Upper lobe of right lung (tissue), 1 donor: ENCODE data around the gene SLC7A6. TPM values are rescaled to one million over a fixed set of nuclear protein-coding genes. Genes with fewer than 3 reads are reported as not detected.
A peak's percentile ranks its signal among the peaks of the same experiment; 100 is the strongest.

Source experiments
- ATAC-seq: fragments of 200-7000 bp; cut with Tn5 transposase; one replicate; pipeline ENCODE4 v1.9.1; 2020; ENCODE audit warnings: mild to moderate bottlenecking, moderate library complexity
- DNase-seq: peaks from one replicate; pipeline ENCODE4 v3.0.0-alpha.2; 2020
- H3K27ac ChIP-seq: fragments of 200-600 bp; one replicate; pipeline ENCODE4 v1.8.0; 2022
- H3K27me3 ChIP-seq: fragments of 200-600 bp; one replicate; pipeline ENCODE4 v1.8.0; 2022; ENCODE audit warnings: mild to moderate bottlenecking
- H3K36me3 ChIP-seq: fragments of 200-600 bp; one replicate; pipeline ENCODE4 v1.8.0; 2022
- H3K4me1 ChIP-seq: fragments of 200-600 bp; one replicate; pipeline ENCODE4 v1.8.0; 2022
- H3K4me3 ChIP-seq: fragments of 200-600 bp; one replicate; pipeline ENCODE4 v1.8.0; 2022; ENCODE audit warnings: mild to moderate bottlenecking
- H3K9me3 ChIP-seq: fragments of 200-600 bp; one replicate; pipeline ENCODE4 v1.8.0; 2022
- intact Hi-C: fragments of 100-400 bp; cut with DNase I; formaldehyde crosslinking; loops from one replicate; pipeline ENCODE4 v1.11.0; 2022
- total RNA-seq: library from RNA; stranded (reverse); fragmentation: NEBNext Ultra II Directional; extraction: Animal tissue kit (Norgen Biotek cat#: 25700); gene quantifications from one replicate; pipeline ENCODE4 v1.2.1, GENCODE V29; 2021
- TF ChIP-seq, protein P1 (sequence below): fragments of 200-600 bp; IDR thresholded peaks from one replicate; pipeline ENCODE4 v1.8.0; 2022; ENCODE audit warnings: antibody characterized with exemption
- donor health status: DM: no; HTN: yes; CAD: no; lungs with severe emphysema.

Gene SLC7A6
- total RNA-seq, 1 donor from 2014 or later: 61.9 TPM

DNA sequence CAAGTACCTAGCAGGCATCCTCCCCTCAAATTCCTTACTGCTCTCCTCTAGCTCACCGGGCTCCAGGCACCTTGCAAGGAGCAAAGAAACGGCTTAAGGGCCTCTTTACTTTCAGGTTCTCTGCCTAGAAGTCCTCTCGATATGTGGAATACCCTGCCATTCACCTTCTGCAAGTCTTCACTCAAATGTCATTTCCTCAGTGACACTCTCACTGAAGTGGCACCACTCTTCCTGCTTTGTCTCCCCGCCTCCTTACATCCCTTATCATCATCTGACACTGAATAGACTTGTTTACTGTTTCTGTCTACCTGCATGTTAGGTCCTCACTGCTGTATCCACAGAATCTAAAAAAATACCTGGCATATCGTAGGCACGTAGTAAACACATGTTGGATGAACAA lies 45.5 kb downstream of the SLC7A6 start:
- TF ChIP-seq, protein P1, sequence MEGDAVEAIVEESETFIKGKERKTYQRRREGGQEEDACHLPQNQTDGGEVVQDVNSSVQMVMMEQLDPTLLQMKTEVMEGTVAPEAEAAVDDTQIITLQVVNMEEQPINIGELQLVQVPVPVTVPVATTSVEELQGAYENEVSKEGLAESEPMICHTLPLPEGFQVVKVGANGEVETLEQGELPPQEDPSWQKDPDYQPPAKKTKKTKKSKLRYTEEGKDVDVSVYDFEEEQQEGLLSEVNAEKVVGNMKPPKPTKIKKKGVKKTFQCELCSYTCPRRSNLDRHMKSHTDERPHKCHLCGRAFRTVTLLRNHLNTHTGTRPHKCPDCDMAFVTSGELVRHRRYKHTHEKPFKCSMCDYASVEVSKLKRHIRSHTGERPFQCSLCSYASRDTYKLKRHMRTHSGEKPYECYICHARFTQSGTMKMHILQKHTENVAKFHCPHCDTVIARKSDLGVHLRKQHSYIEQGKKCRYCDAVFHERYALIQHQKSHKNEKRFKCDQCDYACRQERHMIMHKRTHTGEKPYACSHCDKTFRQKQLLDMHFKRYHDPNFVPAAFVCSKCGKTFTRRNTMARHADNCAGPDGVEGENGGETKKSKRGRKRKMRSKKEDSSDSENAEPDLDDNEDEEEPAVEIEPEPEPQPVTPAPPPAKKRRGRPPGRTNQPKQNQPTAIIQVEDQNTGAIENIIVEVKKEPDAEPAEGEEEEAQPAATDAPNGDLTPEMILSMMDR: no peak

DNA sequence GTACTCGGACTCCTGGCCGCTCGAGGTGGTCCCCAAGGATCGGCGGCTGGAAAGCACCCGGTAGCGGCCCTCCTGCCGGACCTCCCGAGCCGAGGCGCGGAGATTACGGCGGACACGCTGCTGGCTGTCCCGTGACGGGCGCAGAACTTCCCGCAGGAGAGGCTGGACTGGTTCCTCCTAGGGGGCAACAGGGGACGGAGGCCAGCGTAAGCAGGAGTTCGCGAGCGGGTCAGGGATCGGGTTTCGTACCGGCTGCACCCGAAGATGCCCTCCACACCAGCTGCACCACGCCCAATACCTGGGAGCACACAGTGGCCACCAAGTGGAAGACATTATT lies 46.1 kb downstream of the SLC7A6 start:
- DNase-seq (no peak), ATAC-seq (peak; percentile 63)
- H3K27ac ChIP-seq: peak overlapping the region; percentile 82
- H3K36me3 ChIP-seq: peaks cover 39% of the 10 kb centered on the region
- intact Hi-C loops: no loop called here
- H3K9me3 ChIP-seq: no peaks in the 10 kb centered on the region
- H3K4me1 ChIP-seq: peaks cover 25% of the 10 kb centered on the region
- no peaks in the 10 kb centered on the region for H3K27me3 ChIP-seq
- H3K4me3 ChIP-seq: peak overlapping the region; percentile 92
- TF ChIP-seq, protein P1: no peak

More for the DNA sequence above, 45.5 kb downstream of the SLC7A6 start:
- H3K36me3 ChIP-seq: peaks cover 43% of the 10 kb centered on the region
- no peaks in the 10 kb centered on the region for H3K9me3 ChIP-seq
- peaks cover 25% of the 10 kb centered on the region for H3K4me1 ChIP-seq
- H3K27me3 ChIP-seq: no peaks in the 10 kb centered on the region
- intact Hi-C loops: no loop called here
- peak overlapping the region; percentile 92 for H3K4me3 ChIP-seq
- DNase-seq (no peak), ATAC-seq (no peak)
- peak overlapping the region; percentile 82 for H3K27ac ChIP-seq

DNA sequence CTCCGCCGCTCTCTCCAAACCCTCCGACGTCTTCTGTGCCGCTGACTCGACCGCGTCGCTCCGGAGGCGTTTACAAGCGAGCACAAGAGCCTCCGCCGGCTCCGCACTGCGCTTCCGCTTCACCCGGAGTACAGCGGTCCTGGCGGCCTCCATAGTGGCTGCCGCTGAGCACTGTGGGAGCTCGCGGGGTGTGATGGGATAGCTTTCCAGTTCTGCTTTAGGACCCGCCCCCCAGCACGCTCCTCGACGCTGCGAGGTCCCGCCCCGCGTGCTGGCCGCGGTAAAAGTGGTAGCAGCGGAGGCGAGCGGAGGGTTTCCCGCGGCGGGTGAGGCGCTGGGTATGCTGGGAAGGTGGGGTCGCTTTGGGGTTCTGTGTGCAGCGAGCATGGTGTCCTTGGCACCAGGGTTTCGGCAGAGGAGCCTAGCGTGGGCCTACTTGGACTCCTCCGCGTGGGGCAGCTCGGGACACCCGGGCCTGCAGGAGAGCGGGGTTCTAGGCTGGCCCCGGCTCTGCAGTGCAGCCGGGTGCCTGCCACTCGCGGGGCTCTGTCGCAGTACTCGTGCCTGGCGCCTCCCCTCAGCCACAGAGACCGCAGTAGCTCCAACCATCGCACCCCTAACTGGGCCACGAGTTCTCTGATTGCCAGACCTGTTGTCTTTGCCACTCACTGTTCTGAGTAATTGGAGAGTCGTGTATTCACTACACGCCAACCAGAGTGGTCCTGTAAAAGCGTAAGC lies 46.6 kb downstream of the SLC7A6 start, which contains the start of the genes PRMT7 and SLC7A6OS:
PRMT7 (plus strand) TSS at position 246 of the 738 bp plus-strand sequence. CDS start 4,961 bp downstream, outside the sequence.
SLC7A6OS (minus strand) TSS at position 173 of the 738 bp plus-strand sequence; CDS start at position 153, 20 bp downstream.
- Histone ChIP-seq H3K36me3 (peaks cover 39% of the 10 kb centered on the region), H3K4me3 (peak within 1 kb of the TSS; percentile 92), H3K9me3 (no peaks in the 10 kb centered on the region), H3K27ac (peak within 1 kb of the TSS; percentile 82), H3K27me3 (no peaks in the 10 kb centered on the region), H3K4me1 (peaks cover 25% of the 10 kb centered on the region)
- DNase-seq (peak; percentile 95), ATAC-seq (peak; percentile 100)
- intact Hi-C loops: no loop called here
- TF ChIP-seq, protein P1: peak; percentile 37

DNA sequence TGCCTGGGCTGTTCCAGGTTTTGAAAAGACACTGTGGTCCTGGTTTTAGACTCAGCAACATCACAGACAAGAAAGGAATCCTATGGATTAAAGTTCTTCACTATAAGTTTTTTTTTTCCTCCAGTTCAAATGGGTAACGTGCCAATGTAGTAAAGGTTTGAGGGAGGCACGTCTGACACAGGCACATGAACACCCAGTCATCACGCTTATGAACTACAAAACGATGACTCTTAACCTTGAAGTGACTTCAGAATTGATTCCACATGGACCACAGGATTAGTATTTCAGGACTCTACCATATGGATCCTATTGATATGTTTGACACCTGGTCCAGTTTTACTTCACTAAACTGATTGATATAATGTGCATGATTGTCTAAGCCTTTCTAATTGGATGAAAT lies 48.8 kb downstream of the SLC7A6 start:
- TF ChIP-seq, protein P1: no peak
- ATAC-seq (no peak), DNase-seq (no peak)
- Histone ChIP-seq H3K4me3 (no peak overlapping the region), H3K27ac (no peak overlapping the region), H3K27me3 (no peaks in the 10 kb centered on the region), H3K36me3 (peaks cover 27% of the 10 kb centered on the region), H3K9me3 (no peaks in the 10 kb centered on the region), H3K4me1 (peaks cover 25% of the 10 kb centered on the region)
- intact Hi-C loops: no loop called here

DNA sequence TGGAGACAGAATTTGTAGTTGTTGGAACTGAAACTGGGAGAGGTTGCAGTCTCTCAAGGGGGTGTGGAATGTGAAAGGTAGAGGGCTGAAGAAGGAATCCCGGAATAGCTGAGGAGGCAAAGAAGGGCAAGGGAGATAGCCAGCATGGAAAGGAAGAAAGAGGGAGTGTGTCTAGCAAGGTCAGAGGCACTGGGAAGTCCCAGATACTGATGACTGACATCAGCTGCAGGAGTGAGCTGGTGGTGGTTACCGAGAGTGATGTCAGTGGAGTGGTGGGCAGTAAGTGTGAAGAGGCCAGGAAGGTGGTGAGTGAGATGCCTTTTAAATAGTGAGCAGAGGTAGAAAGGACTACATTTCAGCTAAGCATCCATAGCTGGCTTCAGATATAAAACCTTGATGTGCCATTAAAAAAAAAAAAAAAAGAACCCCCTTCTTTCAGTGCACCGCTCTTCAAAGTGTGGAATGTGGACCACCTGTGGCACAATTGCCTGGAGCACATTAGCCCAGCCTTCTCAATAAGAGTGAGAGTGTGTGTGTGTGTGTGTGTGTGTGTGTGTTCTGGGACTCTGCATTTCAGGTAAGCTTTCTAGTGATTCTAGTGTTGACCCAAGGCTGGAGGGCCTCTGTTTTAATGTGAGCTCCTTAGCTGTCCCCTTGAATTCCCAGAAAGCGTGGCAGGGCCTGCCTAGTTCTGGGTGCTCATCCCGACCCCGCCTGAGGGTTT lies 55.0 kb downstream of the SLC7A6 start:
- no peaks in the 10 kb centered on the region for H3K27me3 ChIP-seq
- no peak overlapping the region for H3K27ac ChIP-seq
- peaks cover 44% of the 10 kb centered on the region for H3K36me3 ChIP-seq
- no peaks in the 10 kb centered on the region for H3K9me3 ChIP-seq
- ATAC-seq: peak; percentile 53
- intact Hi-C loops: no loop called here
- TF ChIP-seq, protein P1: no peak
- no peak for DNase-seq
- H3K4me1 ChIP-seq: no peaks in the 10 kb centered on the region
- H3K4me3 ChIP-seq: no peak overlapping the region
